ENCODE results near the gene TEF.

Gene TEF

GRCh38 chr22:41339823-41340222 is 41.9 kb upstream of the TEF start:
- TF ChIP-seq, protein P1, sequence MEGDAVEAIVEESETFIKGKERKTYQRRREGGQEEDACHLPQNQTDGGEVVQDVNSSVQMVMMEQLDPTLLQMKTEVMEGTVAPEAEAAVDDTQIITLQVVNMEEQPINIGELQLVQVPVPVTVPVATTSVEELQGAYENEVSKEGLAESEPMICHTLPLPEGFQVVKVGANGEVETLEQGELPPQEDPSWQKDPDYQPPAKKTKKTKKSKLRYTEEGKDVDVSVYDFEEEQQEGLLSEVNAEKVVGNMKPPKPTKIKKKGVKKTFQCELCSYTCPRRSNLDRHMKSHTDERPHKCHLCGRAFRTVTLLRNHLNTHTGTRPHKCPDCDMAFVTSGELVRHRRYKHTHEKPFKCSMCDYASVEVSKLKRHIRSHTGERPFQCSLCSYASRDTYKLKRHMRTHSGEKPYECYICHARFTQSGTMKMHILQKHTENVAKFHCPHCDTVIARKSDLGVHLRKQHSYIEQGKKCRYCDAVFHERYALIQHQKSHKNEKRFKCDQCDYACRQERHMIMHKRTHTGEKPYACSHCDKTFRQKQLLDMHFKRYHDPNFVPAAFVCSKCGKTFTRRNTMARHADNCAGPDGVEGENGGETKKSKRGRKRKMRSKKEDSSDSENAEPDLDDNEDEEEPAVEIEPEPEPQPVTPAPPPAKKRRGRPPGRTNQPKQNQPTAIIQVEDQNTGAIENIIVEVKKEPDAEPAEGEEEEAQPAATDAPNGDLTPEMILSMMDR (IDR thresholded peaks at IDR 0.05; ENCODE audit: control insufficient read depth, insufficient read depth, low read depth, low read length, missing control alignments): no peak
- no peak for DNase-seq (ENCODE audit: low read depth)
- no peak overlapping the region for H3K4me3 ChIP-seq (ENCODE audit: control insufficient read depth, low read depth, low read length)

DNA sequence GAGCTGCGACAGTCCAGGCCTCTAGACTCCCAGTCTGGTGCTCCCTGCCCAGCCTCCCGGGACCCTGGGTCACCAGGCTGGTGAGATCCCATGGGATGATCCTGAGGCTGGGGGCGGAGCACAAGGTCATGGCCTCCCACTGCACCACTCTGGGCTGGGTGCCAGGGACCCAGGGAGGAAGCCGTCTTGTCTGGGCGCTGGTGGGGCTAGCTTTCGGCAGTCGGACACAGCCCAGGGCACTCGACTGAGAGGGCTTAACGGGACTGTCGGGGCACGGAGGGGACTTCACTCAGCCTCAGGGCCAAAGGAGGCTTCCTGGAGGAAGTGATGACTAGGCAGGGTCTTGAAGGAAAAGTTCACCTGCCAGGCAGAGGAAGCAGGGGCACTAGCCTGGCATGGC is 41.4 kb upstream of the TEF start:
- TF ChIP-seq, protein P1 (IDR thresholded peaks at IDR 0.05; ENCODE audit: control insufficient read depth, insufficient read depth, low read depth, low read length, missing control alignments): no peak
- no peak for DNase-seq (ENCODE audit: low read depth)

GRCh38 chr22:41341012-41341411 is 40.7 kb upstream of the TEF start:
- TF ChIP-seq, protein P1 (IDR thresholded peaks at IDR 0.05; ENCODE audit: control insufficient read depth, insufficient read depth, low read depth, low read length, missing control alignments): no peak
- H3K4me3 ChIP-seq (ENCODE audit: control insufficient read depth, low read depth, low read length): no peak overlapping the region
- no peak for DNase-seq (ENCODE audit: low read depth)

More for the DNA sequence above, 41.4 kb upstream of the TEF start:
- no peak overlapping the region for H3K4me3 ChIP-seq (ENCODE audit: control insufficient read depth, low read depth, low read length)

GRCh38 chr22:41341990-41342389 is 39.8 kb upstream of the TEF start:
- H3K4me3 ChIP-seq (ENCODE audit: control insufficient read depth, low read depth, low read length): no peak overlapping the region
- TF ChIP-seq, protein P1 (IDR thresholded peaks at IDR 0.05; ENCODE audit: control insufficient read depth, insufficient read depth, low read depth, low read length, missing control alignments): no peak
- no peak for DNase-seq (ENCODE audit: low read depth)

DNA sequence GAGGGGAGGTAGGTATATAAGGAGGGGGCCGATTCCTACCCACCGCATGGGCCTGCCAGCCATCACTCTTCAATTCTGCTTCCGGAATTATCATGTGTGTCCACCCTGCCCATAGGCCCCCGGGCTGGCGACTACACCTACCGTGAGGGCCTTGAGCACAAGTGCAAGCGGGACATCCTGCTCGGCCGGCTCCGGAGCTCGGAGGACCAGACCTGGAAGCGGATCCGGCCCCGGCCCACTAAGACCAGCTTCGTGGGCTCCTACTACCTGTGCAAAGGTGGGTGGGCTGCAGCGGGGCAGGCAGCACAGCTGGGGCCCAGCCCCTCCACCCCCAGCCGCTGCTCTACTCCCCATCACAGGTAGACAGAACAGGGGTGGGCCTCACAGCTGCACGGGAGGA is 38.4 kb upstream of the TEF start:
- TF ChIP-seq, protein P1 (IDR thresholded peaks at IDR 0.05; ENCODE audit: control insufficient read depth, insufficient read depth, low read depth, low read length, missing control alignments): no peak
- DNase-seq (ENCODE audit: low read depth): no peak
- H3K4me3 ChIP-seq (ENCODE audit: control insufficient read depth, low read depth, low read length): no peak overlapping the region

- TF ChIP-seq, protein P1 (IDR thresholded peaks at IDR 0.05; ENCODE audit: control insufficient read depth, insufficient read depth, low read depth, low read length, missing control alignments): no peak
- H3K4me3 ChIP-seq (ENCODE audit: control insufficient read depth, low read depth, low read length): no peak overlapping the region
- no peak for DNase-seq (ENCODE audit: low read depth)
Observed at GRCh38 chr22:41343717-41344116, 38.0 kb upstream of the TEF start.
